Fibroblast of the conjunctiva (primary cell): Measurements from ENCODE around the gene CHST14.

Experiments used
- DNase-seq: peaks from one replicate; pipeline ENCODE4 v3.0.0-alpha.2; 2010; ENCODE audit warnings: low read depth

CHST14 gene, protein sequence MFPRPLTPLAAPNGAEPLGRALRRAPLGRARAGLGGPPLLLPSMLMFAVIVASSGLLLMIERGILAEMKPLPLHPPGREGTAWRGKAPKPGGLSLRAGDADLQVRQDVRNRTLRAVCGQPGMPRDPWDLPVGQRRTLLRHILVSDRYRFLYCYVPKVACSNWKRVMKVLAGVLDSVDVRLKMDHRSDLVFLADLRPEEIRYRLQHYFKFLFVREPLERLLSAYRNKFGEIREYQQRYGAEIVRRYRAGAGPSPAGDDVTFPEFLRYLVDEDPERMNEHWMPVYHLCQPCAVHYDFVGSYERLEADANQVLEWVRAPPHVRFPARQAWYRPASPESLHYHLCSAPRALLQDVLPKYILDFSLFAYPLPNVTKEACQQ

DNA sequence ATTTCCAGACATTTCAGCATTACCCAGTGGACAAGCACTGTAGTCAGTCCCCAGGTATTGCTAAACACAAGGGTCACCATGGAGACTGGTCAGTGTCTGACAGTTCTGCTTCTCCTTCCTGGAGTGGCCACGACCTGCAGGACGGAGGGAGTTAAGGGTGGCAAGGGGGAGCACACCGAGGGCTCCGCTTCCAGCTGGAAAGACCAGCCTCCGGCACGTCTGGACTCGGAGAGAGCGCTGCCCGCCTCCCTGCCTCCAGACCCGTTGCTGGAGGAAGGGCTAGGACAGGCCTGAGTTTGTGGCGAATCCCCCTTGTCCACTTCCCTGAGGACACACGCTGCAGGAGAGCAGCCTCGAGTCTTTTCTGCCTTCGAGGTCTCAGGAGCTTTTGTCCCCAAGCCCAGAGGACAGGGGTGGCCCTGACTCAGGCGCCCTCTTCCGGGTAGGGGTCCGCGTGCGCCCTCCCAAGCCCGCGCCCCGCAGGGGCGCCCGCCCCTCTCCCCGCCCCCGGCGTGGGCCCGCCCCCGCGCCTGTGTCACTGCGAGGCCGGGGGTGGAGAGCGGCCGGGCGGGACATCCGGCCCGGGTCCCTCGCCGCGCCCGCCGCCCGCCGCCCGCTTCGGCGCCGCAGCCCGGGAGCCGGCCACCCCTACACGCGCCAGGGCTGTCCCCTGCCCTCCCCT is at the start of gene CHST14:
CHST14 (plus strand) TSS at position 562 of the 682 bp plus-strand sequence. CDS start 230 bp downstream, outside the sequence.
- peak; percentile 16 for DNase-seq

DNA sequence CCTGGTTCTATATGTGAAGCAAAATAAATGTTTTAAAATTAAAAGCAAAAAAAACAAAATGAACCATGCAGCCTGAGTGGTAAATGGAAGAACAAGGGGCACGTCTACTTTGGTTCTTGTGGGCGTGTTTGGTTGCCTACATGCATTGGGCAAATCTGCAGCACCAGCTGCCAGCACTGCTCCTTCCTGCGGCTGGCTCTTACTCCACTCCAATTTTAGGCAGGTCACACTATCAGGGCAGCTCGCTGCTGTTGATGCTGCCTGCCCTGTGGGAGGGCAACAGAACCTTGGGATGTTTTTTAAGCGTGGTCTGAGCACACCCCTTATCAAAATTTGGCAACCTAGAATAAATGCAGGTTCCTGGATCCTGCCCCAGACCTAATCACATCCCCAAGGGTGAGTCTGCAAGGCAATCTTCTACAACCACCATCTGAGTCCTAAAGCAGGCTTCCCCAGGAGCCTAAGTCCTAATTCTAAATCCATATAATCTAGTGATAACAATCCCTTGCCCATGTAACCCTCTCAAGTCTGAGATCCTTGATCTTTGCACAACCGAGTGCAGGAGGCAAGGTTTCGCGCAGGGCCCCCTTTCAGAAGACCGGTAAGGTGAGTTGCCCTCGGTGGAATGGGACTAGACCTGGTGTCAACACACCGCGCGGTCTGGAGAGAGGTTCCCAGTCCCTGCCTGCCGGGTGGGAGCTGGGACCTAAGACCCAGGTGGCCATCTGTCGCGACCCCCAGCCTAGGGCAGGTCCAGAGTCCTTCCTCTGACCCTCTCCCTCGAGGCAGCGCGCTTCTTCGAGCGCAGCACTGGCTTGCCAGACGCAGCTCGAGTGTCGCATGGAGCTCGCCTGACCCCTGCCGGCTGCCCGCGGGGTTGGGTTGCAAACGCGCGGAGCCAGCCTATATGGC is 49.3 kb upstream of the CHST14 start:
- peak; percentile 43 for DNase-seq

DNA sequence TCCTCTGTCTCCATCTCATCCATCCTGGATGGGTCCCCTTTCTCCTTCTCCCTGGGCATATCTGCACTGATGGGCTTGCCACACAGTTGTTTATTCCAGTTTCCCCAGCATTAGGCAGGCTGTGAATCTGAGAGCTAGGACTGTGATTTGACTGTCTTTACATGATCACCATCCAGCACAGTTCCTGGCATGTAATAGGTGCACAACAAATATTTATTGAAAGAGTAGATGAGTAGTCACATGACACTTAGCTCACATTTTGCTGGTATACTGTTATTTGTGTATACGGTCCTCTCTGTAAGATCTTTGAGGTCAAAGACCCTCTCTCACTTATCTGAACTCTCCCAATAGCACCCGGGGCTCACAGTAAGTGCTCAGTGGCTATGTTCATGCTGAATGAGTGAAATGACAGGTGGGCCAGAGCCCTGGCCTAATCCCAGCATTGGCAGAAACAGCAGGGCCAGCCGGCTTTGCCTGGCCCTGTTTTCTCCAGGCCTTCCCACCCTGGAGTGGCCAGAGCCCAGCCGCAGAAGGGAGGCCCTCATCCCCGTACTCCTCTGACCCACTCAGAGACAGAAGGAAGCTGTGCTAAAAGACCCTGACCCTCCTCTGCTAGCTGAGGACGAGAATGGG is 46.2 kb upstream of the CHST14 start:
- no peak for DNase-seq

DNA sequence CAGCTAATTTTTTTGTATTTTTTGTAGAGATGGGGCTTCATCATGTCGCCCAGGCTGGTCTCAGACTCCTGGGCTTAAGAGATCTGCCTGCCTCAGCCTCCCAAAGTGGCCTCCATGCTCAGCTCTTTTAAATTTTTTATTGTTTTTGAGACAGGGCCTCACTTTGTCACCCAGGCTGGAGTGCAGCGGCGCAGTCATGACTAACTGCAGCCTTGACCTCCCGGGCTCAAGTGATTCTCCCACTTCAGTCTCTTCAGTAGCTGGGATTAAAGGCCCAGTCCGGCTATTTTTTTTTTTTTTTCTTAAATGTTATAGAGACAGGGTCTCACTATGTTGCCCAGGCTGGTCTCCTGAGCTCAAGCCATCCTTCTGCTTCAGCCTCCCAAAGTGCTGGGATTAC is 45.1 kb upstream of the CHST14 start:
- DNase-seq = no peak

DNA sequence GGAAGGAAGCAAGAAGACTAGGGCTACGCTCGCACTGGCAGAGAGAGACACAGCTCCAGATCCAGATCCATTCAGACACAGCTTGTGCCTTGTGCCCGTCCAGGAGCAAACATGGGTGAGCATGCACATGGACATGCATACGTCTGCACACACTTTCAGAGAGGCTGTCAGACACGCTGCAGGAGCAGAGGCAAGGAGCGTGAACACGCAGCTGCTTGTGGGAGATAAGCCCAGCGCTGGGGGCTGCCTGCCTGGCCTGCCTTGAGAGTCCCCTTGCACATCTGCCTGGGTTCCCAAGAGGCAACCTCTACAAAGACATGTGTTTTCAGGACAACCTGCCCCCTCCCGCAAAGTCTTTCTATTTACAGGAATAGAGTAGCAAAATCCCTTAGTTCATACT is 43.6 kb upstream of the CHST14 start:
- DNase-seq = no peak

DNA sequence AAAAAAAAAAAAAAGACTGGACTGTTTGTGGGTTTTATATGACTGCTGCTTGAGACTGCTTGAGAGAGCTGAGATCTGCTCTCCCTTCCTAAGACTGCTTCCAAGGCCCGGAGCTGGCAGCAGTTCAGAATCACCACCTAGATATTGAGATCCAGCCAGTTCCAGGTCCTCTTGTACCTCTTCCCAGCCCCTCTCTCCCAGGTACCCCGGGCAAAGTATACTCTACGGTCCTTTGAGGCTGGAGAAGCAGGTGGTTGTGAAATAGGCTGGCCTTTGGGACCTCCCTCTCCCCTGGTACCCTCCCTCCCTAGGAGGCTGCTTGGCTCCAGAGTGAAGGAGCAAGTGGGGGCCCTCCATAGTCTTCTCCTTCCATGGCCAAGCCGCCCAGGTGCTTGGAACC is 42.6 kb upstream of the CHST14 start:
- DNase-seq = no peak

DNA sequence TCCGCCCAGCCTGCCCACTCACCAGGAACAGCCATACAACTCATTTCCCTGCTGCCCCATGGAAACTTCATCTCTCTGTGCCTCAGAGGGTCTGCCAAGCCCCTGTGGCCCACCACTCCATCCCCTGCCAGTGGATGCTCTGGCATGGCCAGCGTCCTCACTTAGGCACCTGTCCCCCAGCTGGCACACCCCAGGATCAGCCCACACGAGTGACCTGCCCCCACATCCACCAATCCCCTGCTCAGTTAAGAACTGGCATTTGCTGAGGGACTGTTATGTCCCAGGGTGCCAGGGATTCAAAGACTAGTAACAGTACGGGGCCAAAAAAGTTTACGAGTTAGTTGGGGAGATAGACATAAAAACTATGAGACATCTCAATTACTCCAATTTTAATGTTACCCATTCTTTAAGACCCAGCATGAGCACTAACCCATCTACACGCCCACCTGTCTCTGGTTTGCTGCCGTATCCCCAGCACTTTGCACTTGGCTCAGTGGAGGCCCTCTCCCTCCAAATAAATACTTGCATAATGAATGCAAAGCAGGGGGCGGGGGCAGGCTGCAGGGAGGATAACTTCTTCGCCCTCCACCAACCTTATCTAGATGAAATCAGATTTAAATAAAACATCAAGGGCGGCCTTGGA is 41.6 kb upstream of the CHST14 start:
- DNase-seq = no peak

DNA sequence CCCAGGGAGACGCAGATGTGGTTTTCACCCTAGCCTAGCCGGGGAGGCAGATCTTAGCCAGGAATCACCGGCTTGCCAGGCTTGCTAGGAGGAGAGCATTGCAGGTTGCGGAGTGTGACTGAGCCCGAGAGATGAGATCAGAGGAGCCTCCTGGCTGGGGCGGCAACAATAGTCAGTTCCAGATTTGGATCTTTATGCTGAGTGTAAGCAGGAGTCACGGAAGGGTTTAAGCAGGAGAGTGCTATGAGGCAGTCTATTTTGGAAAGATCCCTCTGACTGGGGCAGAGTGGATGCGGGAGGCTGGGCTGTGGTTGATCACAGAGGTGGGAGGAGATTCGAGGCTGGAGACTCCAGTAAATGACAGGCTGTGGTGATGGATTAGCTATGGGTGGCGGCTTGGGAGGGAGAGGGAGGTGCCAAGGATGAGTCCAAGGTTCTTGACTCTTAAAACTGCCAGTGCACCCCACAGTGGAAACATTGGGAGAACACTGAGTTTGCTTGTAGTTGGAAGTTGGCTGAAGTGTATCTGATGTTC is 40.4 kb upstream of the CHST14 start:
- no peak for DNase-seq

DNA sequence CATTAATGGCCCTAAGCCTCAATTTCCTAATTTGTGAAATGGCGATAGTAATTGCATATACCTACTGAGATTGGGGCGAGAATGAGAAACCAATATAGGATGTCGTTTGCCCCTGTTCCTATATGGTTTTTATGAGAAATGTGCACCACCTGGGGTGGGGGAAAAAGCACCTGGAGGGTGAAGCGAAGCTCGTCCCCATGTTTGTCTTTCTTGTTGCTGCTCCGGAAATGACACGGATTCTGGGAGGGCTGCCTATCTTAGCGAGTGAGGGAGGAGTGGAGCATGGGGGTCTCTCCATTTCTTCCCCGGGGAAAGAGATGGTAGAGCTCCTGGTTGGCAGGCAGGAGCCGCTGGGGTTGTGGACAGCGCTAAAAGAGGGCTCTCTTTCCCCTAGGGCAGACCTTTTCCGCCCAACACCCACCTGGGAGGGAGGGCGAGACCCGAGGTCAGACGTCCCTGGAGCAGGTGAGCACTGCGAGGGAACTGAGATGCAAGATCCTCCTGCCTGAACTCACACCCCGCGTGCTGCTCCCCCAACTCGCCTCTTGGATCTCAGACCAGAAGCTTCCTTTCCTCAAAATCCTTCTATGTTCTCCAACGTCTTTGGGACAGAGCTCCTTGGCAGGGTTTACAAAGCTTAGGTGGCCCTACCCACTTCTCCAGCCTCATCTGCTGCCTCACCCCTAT is 35.6 kb upstream of the CHST14 start:
- no peak for DNase-seq

DNA sequence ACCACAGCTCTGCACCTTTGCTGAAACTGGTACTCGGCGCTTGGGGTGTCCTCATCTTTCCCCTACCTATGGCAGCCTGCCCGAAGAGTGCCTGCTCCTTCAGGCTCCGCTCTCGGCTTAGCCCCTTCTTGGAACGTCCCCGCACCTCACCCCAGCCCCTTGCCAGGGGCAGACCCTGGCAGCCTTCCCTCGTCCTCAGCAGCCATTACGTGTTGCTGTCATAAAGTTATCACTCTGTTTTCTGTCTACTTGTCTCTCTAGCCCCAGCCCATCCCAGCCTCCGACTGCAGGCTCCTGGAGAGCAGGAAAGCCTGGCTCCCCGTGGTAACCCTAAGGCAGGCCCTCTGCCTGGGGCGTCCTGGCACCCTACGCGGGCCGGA is 35.1 kb upstream of the CHST14 start:
- no peak for DNase-seq

DNA sequence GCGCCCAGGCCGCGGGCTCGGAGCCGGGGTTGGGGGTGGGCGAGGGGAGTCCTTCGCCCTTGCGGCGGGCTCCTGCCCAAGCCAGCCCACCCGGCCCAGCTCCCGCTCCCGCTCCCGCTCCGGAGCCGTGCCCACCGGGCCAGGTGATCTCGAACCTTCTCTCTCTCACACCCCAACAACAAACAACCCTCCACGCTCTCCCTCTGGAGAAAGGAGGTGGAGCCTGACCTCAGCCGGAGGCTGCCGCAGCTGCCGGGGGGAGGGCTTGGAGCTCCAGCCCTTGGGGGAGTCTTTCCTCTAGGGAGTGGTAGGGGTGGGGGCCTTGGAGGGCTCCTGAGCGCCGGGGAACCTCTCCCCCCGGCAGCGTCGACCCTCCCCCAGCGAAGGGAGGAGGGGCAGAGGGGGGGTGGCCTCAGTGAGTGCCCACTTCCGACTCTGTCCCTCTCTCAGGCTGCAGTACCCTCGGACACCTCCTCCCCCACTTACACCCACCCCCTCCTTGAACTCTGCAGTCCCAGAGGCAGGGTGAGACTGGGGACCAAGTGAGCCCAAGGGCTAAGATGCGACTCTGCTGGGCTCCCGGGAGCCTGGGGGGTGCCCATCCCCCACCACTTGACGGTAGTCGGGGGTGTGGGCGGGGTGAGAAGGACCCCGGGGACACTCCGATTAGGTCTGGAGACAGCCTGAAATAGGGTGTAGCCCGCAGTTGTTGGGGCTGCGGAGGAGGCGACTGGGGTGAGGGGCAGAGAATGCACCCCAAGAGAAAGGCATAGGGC is 34.5 kb upstream of the CHST14 start:
- DNase-seq = no peak

DNA sequence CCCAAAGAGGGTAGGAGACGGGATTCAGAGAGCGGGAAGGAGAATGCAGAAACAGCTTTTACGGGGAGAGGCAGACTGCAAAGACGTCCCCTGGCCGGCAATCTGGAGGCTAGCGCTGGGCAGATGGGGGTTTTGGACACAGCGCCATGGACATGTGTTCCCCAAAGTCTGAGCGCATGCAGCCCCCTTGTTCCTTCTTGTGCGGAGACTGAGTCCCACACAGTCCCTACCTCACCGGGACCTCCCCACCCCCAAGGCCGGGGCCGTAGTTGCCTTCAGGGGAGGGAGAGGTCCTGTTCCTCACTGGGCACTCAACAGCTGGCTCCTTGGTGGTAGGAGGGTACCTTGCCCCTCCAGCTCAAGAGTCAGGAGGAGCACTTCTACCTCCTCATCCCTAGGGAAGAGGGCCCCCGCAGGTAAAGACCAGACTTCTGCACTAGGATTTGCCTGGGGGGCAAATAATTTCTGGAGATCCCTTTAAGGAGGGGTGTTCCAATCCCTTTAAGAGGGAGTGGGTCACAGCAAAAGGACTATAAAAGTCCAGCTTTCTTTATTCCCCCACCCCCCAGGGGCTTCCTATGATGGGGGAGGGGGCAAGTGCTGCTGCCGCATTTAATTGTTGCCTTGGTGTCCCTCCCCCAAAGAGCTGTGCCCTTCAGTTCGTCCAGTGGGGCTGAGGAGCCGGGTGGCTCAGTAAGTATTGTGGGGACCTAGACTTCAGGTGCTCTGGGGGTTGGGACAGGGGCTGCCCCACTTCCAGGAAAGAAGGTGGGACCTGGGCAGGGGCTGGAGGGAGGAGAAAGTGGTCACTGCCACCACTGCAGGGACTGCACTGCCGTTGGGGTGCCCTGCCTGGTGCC is 33.7 kb upstream of the CHST14 start:
- DNase-seq = no peak

DNA sequence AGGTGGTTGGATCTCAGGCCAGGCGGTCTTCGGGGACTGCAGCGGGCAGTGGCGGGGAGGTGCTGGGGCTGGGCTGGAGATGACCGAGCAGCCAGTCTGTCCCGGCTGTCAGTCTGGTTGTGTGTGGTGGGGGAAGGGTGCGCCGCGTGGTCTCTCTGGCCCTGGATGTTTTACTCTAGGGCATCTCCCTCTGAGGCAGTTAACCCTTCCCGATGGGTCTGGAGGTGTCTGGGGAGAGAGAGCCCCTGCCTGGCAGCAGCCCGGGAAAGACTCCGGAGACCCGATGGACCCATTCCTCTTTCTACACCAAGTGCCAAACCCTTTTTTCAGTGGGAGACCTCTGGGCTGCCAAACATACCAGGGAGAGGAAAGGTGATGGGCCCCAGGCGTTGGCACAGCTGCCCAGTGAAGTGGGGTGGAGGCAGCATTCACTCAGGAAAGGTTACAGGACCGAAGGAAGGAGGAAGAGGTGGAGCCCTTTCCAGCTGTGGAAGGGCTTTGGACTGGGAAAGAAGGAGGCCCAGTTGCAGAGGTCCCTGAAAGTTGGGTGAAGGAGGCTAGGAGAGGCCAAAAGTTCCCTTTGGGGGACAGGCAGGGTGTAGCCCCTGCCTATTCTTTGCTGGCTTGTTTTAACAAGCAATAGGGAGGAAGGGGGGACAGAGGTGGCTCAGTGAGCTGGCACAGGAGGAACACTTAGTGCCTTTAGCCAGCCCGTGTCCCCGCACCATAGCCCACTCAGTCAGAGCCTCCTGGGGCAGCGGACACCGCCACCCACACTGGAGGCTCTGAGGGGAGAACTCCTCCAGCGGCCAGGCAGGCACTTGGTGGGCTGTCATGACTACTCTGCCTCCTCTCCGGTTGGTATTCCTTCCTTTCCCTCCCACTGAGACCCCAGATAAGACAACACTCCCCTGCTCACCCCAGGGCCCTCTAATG is 32.8 kb upstream of the CHST14 start:
- no peak for DNase-seq

DNA sequence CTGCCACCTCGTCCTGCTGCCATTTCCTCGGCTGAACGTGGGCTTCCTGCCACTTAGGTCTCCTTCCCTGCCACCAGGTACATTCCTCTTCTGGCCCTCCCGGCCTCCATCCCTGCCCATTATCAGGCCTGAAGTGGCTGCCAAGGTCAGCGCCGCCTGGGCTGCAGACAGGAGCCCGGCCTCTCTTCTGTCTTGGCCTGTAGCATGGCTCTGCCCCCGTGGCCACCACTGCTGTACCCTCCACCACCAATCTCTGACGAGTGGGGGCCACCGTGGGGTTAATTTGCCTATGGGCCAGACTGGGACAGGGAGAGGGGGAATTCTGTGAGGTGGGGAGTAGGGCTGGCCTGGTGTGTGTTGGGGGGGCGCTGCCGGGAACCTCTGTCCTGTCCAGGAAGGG is 32.1 kb upstream of the CHST14 start:
- DNase-seq = no peak

DNA sequence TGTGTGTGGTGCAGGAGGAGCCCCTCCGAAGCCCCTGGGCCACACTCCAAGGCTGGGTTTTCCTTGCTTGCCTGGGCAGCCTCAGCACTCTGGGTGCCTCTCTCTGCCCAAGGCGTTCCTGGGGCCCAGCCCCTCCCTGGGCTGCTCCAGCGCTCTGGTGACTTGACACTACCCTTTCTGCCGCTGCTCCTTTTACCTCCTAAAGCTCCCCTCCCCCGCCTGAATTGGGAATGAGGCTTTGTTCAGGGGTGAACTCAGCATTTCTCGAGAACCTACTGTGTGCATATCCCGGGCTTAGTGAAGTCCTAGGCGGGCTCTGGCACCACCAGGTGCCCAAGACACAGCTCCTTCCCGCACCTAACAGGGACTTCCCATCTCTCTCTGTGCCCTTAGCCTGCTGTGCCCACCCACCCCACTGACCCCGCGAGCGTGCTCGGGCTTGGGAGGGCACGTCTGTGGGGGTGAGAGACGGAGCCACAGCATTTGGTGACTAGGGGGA is 31.3 kb upstream of the CHST14 start:
- DNase-seq = no peak

DNA sequence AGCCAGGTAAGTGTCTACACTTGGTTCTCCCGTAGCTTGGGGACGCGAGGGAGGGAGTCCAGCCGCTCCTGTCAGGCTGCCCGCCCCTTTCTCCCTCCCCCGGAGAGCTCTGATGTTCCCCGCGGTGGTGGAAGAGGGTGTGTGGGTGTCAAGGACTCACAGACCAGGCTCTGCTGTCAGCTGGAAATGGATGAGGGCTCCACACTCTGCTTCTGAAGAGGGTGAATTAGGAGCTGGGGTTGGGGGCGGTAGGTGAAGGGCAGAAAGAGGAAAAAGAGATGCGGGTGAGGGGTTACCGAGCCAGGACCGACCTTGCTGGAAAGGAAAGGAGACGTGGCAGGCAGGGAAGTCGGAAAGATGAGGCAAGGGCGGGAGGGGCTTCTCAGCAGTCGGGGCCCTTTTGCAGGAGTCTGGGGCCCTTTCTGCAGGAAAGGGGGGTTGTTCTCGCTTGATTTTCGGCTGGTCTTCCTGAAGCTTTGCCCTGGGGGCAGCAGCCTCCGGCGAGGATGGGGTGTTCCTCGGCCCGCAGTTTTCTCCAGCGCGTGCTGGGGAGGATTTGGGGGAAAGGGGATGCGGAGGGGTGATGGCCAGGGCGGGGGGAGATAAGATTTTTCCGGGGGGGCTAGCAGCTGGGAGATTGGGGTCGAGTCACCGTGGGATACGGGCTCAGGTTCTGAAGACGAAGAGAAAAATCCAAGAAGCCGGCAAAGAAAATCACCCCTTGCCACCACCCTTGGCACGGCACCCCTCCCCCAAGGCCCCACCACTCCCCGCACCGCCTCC is 30.6 kb upstream of the CHST14 start:
- DNase-seq = no peak
